Bronchial epithelial cell (primary cell): ENCODE data around the gene IMP4. TPM values are rescaled to one million over a fixed set of nuclear protein-coding genes. Genes with fewer than 3 reads are reported as not detected.

Source experiments
- DNase-seq: peaks from one replicate; pipeline ENCODE4 v3.0.0-alpha.2; 2010; ENCODE audit warnings: low read depth
- FAIRE-seq: peaks from 2 replicates; lab custom pipeline; 2011; peaks lifted over from hg19 to GRCh38; lab: Jason Lieb, UNC
- H3K27me3 ChIP-seq: 2 replicates; pipeline ENCODE4 v1.5.1; 2011; ENCODE audit warnings: low read length; ENCODE audit not compliant: control insufficient read depth, insufficient read depth
- H3K36me3 ChIP-seq: 2 replicates; pipeline ENCODE4 v1.5.1; 2011; ENCODE audit warnings: low read length; ENCODE audit not compliant: control insufficient read depth, insufficient read depth
- H3K4me3 ChIP-seq: 2 replicates; pipeline ENCODE4 v1.5.1; 2011; ENCODE audit warnings: mild to moderate bottlenecking, low read depth, low read length, control low read depth
- total RNA-seq: library from RNA; depleted of rRNA; stranded (reverse); fragments of >200 nt; gene quantifications from 2 replicates; pipeline ENCODE4 v1.2.1, GENCODE V29; 2014
- TF ChIP-seq, protein P1 (sequence below): IDR thresholded peaks from 2 replicates; pipeline ENCODE4 v1.5.1; 2011; ENCODE audit warnings: mild to moderate bottlenecking, moderate library complexity, low read length, control low read depth, inconsistent platforms; ENCODE audit not compliant: insufficient read depth, severe bottlenecking

IMP4 gene
- total RNA-seq, 1 donor from 2014 or later, result 173 TPM

- FAIRE-seq, result no peak
- TF ChIP-seq, protein P1, sequence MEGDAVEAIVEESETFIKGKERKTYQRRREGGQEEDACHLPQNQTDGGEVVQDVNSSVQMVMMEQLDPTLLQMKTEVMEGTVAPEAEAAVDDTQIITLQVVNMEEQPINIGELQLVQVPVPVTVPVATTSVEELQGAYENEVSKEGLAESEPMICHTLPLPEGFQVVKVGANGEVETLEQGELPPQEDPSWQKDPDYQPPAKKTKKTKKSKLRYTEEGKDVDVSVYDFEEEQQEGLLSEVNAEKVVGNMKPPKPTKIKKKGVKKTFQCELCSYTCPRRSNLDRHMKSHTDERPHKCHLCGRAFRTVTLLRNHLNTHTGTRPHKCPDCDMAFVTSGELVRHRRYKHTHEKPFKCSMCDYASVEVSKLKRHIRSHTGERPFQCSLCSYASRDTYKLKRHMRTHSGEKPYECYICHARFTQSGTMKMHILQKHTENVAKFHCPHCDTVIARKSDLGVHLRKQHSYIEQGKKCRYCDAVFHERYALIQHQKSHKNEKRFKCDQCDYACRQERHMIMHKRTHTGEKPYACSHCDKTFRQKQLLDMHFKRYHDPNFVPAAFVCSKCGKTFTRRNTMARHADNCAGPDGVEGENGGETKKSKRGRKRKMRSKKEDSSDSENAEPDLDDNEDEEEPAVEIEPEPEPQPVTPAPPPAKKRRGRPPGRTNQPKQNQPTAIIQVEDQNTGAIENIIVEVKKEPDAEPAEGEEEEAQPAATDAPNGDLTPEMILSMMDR, result no peak
- Histone ChIP-seq H3K36me3 (peaks cover 21% of the 10 kb centered on the region), H3K4me3 (no peak overlapping the region), H3K27me3 (no peaks in the 10 kb centered on the region)
- no peak for DNase-seq
Observed at GRCh38 chr2:130345091-130345490, 2.4 kb downstream of the IMP4 start.

GRCh38 chr2:130345611-130346010, 2.9 kb downstream of the IMP4 start:
- Histone ChIP-seq H3K36me3 (peaks cover 21% of the 10 kb centered on the region), H3K4me3 (no peak overlapping the region), H3K27me3 (no peaks in the 10 kb centered on the region)
- FAIRE-seq, result no peak
- TF ChIP-seq, protein P1, result no peak
- no peak for DNase-seq

- peaks cover 21% of the 10 kb centered on the region for H3K36me3 ChIP-seq
- TF ChIP-seq, protein P1, result no peak
- no peaks in the 10 kb centered on the region for H3K27me3 ChIP-seq
Observed at GRCh38 chr2:130346041-130346740, 3.5 kb downstream of the IMP4 start.

DNA sequence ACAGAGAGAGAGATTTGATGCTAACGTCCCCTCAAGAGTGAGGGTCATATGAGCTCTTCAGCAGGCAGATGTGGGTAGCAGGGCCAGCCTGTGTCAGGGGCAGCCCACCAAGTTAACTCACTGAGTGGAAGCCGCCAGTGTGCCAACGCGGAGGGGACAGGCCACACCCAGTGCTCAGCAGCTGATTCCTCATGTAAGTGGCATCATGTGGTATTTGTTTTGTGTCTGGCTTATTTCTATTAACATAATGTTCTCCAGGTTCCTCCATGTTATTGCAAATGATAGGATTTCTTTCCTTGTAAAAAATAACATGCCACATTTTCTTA, 4.0 kb downstream of the IMP4 start:
- Histone ChIP-seq H3K4me3 (no peak overlapping the region), H3K36me3 (peaks cover 21% of the 10 kb centered on the region), H3K27me3 (no peaks in the 10 kb centered on the region)
- DNase-seq, result no peak
- TF ChIP-seq, protein P1, result no peak
- FAIRE-seq, result no peak

More at GRCh38 chr2:130346041-130346740, 3.5 kb downstream of the IMP4 start:
- DNase-seq (no peak), FAIRE-seq (no peak)
- H3K4me3 ChIP-seq, result no peak overlapping the region

- no peak for DNase-seq
- no peaks in the 10 kb centered on the region for H3K27me3 ChIP-seq
- H3K4me3 ChIP-seq, result no peak overlapping the region
- H3K36me3 ChIP-seq, result peaks cover 21% of the 10 kb centered on the region
- TF ChIP-seq, protein P1, result no peak
- no peak for FAIRE-seq
Observed at GRCh38 chr2:130347220-130347925, 4.7 kb downstream of the IMP4 start.

DNA sequence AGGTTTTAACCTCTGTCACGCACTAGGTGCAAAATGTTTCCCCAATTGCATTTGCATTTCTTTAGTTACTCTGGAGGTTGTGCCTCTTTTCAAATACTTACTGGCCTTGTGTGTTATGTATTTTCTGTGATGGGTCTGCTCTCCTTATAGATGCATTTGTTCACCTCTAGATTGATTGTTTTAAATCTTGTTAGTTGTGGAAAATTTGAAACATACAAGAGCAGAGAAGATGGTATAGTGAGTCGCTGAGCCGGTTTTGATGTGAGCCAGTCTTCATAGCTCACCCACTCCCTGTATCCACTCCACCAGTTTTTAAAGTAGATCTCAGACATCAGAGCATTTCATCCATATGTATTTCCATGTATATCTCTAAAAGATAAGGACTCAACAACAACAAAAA, 6.5 kb downstream of the IMP4 start:
- no peaks in the 10 kb centered on the region for H3K27me3 ChIP-seq
- no peak overlapping the region for H3K4me3 ChIP-seq
- TF ChIP-seq, protein P1, result no peak
- no peak for FAIRE-seq
- H3K36me3 ChIP-seq, result peaks cover 21% of the 10 kb centered on the region
- DNase-seq, result no peak
